ENCODE measurements around the gene SMYD3.

DNA sequence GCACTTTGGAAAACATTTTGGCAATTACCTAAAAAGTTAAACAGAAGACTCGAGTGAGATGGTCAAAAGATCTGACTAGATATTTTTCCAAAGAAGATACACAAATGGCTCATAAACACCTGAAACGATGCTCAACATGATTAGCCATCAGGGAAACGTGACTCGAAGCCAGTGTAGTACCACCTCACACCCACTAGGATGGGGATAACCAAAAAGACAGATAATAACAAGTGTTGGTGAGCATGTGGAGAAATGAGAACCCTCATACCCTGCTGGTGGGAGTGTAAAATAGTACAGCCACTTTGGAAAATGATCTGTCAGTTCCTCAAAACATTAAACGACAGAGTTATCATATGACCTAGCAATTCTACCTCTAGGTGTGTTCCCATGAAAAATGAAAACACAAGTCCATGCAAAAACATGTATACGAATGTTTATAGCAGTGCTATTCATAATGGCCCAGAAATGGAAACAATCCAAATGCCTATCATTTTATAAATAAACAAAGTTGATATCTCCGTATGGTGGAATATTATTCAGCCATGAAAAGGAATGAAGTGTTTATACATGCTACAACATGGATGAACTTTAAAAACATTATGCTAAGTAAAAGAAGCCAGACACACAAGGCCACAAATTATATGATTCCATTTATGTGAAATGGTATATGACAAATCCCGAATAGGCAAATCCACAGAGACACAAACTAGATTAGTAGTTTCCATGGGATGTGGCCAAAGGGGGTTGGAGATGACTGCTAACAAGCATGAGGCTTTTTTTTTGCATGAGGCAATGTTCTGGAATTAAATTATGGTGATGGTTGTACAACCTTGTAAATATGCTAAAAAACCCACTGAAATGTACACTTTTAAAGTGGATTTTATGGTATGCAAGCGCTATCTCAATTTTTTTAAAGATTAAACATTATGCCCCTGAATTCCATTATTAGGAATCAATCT, 727.0 kb downstream of the SMYD3 start:
- TF ChIP-seq, protein P1, sequence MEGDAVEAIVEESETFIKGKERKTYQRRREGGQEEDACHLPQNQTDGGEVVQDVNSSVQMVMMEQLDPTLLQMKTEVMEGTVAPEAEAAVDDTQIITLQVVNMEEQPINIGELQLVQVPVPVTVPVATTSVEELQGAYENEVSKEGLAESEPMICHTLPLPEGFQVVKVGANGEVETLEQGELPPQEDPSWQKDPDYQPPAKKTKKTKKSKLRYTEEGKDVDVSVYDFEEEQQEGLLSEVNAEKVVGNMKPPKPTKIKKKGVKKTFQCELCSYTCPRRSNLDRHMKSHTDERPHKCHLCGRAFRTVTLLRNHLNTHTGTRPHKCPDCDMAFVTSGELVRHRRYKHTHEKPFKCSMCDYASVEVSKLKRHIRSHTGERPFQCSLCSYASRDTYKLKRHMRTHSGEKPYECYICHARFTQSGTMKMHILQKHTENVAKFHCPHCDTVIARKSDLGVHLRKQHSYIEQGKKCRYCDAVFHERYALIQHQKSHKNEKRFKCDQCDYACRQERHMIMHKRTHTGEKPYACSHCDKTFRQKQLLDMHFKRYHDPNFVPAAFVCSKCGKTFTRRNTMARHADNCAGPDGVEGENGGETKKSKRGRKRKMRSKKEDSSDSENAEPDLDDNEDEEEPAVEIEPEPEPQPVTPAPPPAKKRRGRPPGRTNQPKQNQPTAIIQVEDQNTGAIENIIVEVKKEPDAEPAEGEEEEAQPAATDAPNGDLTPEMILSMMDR (conservative IDR thresholded peaks at IDR 0.05 in 1 of 2, IDR thresholded peaks at IDR 0.05 in 1 of 2; ENCODE audit: low read depth in 1 of 2, low read length in 2 of 2) = no peak
- no peak for TF ChIP-seq EZH2 (IDR thresholded peaks at IDR 0.05; ENCODE audit: low read length, missing control alignments)
